ENCODE data around the gene UNC13A. TPM values are rescaled to one million over a fixed set of nuclear protein-coding genes. Genes with fewer than 3 reads are reported as not detected.

UNC13A gene
- total RNA-seq, 1 donor from 2014 or later: 1.2 TPM

DNA sequence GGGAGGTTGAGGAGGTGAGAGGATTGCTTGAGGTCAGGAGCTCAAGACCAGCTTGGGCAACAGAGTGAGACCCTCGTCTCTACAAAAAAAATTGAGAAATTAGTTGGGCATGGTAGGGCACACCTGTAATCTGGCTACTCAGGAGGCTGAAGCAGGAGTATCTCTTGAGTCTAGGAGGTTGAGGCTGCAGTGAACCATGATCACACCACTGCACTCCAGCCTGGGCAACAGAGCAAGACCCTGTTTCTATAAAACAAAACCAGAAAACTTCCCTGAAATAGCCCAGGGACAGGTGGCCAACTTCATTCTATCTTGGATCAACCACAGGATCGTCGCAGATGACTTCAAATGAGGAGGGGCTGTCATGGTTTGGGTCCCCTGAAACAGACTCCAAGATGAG is 104.0 kb downstream of the UNC13A start:
- FAIRE-seq: no peak
- no peak overlapping the region for H3K4me3 Mint-ChIP-seq (ENCODE audit: unreplicated experiment)
- no peak overlapping the region for H3K4me2 ChIP-seq (ENCODE audit: low read length)
- no peak overlapping the region for H3K9ac ChIP-seq (ENCODE audit: low read length)
- TF ChIP-seq EZH2 (IDR thresholded peaks at IDR 0.05; ENCODE audit: insufficient read depth, low read length): no peak
- TF ChIP-seq, protein P1, sequence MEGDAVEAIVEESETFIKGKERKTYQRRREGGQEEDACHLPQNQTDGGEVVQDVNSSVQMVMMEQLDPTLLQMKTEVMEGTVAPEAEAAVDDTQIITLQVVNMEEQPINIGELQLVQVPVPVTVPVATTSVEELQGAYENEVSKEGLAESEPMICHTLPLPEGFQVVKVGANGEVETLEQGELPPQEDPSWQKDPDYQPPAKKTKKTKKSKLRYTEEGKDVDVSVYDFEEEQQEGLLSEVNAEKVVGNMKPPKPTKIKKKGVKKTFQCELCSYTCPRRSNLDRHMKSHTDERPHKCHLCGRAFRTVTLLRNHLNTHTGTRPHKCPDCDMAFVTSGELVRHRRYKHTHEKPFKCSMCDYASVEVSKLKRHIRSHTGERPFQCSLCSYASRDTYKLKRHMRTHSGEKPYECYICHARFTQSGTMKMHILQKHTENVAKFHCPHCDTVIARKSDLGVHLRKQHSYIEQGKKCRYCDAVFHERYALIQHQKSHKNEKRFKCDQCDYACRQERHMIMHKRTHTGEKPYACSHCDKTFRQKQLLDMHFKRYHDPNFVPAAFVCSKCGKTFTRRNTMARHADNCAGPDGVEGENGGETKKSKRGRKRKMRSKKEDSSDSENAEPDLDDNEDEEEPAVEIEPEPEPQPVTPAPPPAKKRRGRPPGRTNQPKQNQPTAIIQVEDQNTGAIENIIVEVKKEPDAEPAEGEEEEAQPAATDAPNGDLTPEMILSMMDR (IDR thresholded peaks at IDR 0.05; ENCODE audit: insufficient read depth, low read depth, low read length): no peak
- no peaks in the 10 kb centered on the region for H3K79me2 ChIP-seq (ENCODE audit: insufficient read depth, low read length)
- H3K27ac ChIP-seq (ENCODE audit: low read depth, low read length): no peak overlapping the region
- peaks cover 20% of the 10 kb centered on the region for H4K20me1 ChIP-seq (ENCODE audit: insufficient read depth, low read length)
- H3K4me3 ChIP-seq (ENCODE audit: insufficient read depth, low read depth, low read length): no peak overlapping the region
- peaks cover 21% of the 10 kb centered on the region for H3K36me3 Mint-ChIP-seq (ENCODE audit: low read depth, unreplicated experiment)
- no peaks in the 10 kb centered on the region for H3K27me3 ChIP-seq (ENCODE audit: insufficient read depth, low read length)
- H3K9me3 Mint-ChIP-seq (ENCODE audit: unreplicated experiment): no peaks in the 10 kb centered on the region
- H3K4me1 Mint-ChIP-seq (ENCODE audit: low read depth, unreplicated experiment): no peaks in the 10 kb centered on the region
- no peak overlapping the region for H2AFZ ChIP-seq (ENCODE audit: low read depth, low read length)
- DNase-seq (ENCODE audit: low read depth): no peak
- H3K9me3 ChIP-seq (ENCODE audit: insufficient read depth, low read depth, low read length): no peaks in the 10 kb centered on the region
- peaks cover 8% of the 10 kb centered on the region for H3K36me3 ChIP-seq (ENCODE audit: insufficient read depth, low read length)
- peaks cover 2% of the 10 kb centered on the region for H3K27me3 Mint-ChIP-seq (ENCODE audit: low read depth, unreplicated experiment)
- no peaks in the 10 kb centered on the region for H3K4me1 ChIP-seq (ENCODE audit: insufficient read depth, low read length)
- no peak overlapping the region for H3K27ac Mint-ChIP-seq (ENCODE audit: unreplicated experiment)

DNA sequence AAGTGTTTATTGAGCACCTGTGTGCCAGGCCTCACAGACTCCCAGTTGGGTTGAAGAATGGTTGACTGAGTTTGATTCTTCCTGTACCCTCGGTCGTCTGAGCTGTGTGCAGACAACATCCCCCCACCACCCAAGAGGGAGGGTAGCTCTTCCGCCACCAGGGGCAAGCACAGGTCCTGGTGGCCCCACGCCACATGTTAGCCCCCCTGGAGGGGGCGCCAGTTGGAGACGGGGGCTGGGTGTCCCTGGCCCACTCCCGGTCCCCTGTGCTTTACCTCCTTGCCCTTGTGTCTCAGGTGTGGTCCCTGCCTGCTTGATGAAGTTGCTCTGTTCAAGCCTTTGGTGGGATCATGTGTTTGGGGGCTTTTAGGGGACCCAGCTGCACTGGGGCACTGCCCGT is 105.5 kb downstream of the UNC13A start:
- H3K27ac ChIP-seq (ENCODE audit: low read depth, low read length): no peak overlapping the region
- Mint-ChIP-seq H3K27me3 (ENCODE audit: low read depth, unreplicated experiment) (peaks cover 2% of the 10 kb centered on the region), H3K36me3 (ENCODE audit: low read depth, unreplicated experiment) (peaks cover 30% of the 10 kb centered on the region), H3K4me1 (ENCODE audit: low read depth, unreplicated experiment) (no peaks in the 10 kb centered on the region), H3K4me3 (ENCODE audit: unreplicated experiment) (no peak overlapping the region), H3K9me3 (ENCODE audit: unreplicated experiment) (no peaks in the 10 kb centered on the region), H3K27ac (ENCODE audit: unreplicated experiment) (no peak overlapping the region)
- H3K4me3 ChIP-seq (ENCODE audit: insufficient read depth, low read depth, low read length): no peak overlapping the region
- no peaks in the 10 kb centered on the region for H3K79me2 ChIP-seq (ENCODE audit: insufficient read depth, low read length)
- H3K27me3 ChIP-seq (ENCODE audit: insufficient read depth, low read length): no peaks in the 10 kb centered on the region
- H2AFZ ChIP-seq (ENCODE audit: low read depth, low read length): no peak overlapping the region
- peaks cover 8% of the 10 kb centered on the region for H3K36me3 ChIP-seq (ENCODE audit: insufficient read depth, low read length)
- no peak overlapping the region for H3K9ac ChIP-seq (ENCODE audit: low read length)
- no peak overlapping the region for H3K4me2 ChIP-seq (ENCODE audit: low read length)
- DNase-seq (ENCODE audit: low read depth) (no peak), FAIRE-seq (no peak)
- TF ChIP-seq, protein P1 (IDR thresholded peaks at IDR 0.05; ENCODE audit: insufficient read depth, low read depth, low read length): no peak
- no peak for TF ChIP-seq EZH2 (IDR thresholded peaks at IDR 0.05; ENCODE audit: insufficient read depth, low read length)
- no peaks in the 10 kb centered on the region for H3K9me3 ChIP-seq (ENCODE audit: insufficient read depth, low read depth, low read length)
- no peaks in the 10 kb centered on the region for H3K4me1 ChIP-seq (ENCODE audit: insufficient read depth, low read length)
- peaks cover 30% of the 10 kb centered on the region for H4K20me1 ChIP-seq (ENCODE audit: insufficient read depth, low read length)

DNA sequence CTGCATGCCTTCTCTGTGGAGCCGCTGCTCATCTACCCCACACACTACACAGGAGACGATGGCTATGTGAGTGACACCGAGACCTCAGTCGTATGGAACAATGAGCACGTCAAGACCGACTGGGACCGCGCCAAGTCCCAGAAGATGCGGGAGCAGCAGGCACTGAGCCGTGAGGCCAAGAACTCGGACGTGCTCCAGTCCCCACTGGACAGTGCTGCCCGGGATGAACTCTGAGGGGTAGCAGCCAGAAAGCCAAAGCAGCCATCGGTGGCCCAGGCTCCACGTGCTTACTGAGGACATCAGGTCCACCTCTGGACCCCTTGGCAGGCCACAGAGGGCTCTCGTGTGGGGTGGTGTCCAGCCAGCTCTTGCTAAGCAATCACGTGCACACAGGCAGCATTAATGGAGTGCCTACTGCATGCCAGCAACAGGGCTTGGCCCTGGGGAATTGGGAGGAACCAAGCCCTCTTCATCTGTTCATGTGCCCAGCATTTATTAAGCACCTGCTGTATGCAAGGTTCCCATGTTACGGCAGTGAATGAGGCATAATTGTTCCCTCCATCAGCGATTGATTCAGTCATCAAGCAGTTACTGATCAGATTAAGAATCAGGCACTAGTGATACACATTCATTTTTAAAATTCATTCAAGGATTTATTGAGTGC is 106.8 kb downstream of the UNC13A start:
- Histone ChIP-seq H3K27ac (ENCODE audit: low read depth, low read length) (no peak overlapping the region), H3K4me1 (ENCODE audit: insufficient read depth, low read length) (no peaks in the 10 kb centered on the region), H3K4me3 (ENCODE audit: insufficient read depth, low read depth, low read length) (no peak overlapping the region), H3K79me2 (ENCODE audit: insufficient read depth, low read length) (no peaks in the 10 kb centered on the region), H3K27me3 (ENCODE audit: insufficient read depth, low read length) (no peaks in the 10 kb centered on the region), H4K20me1 (ENCODE audit: insufficient read depth, low read length) (peaks cover 32% of the 10 kb centered on the region), H3K4me2 (ENCODE audit: low read length) (no peak overlapping the region), H3K9me3 (ENCODE audit: insufficient read depth, low read depth, low read length) (no peaks in the 10 kb centered on the region), H2AFZ (ENCODE audit: low read depth, low read length) (no peak overlapping the region), H3K36me3 (ENCODE audit: insufficient read depth, low read length) (peaks cover 8% of the 10 kb centered on the region), H3K9ac (ENCODE audit: low read length) (no peak overlapping the region)
- Mint-ChIP-seq H3K9me3 (ENCODE audit: unreplicated experiment) (no peaks in the 10 kb centered on the region), H3K36me3 (ENCODE audit: low read depth, unreplicated experiment) (peaks cover 33% of the 10 kb centered on the region), H3K4me3 (ENCODE audit: unreplicated experiment) (no peak overlapping the region), H3K27me3 (ENCODE audit: low read depth, unreplicated experiment) (peaks cover 2% of the 10 kb centered on the region), H3K27ac (ENCODE audit: unreplicated experiment) (no peak overlapping the region), H3K4me1 (ENCODE audit: low read depth, unreplicated experiment) (no peaks in the 10 kb centered on the region)
- DNase-seq (ENCODE audit: low read depth): no peak
- TF ChIP-seq EZH2 (IDR thresholded peaks at IDR 0.05; ENCODE audit: insufficient read depth, low read length): no peak
- TF ChIP-seq, protein P1 (IDR thresholded peaks at IDR 0.05; ENCODE audit: insufficient read depth, low read depth, low read length): no peak
- FAIRE-seq: no peak
